ENCODE results near the gene XRCC6. TPM values are rescaled to one million over a fixed set of nuclear protein-coding genes. Genes with fewer than 3 reads are reported as not detected.
A peak's percentile ranks its signal among the peaks of the same experiment; 100 is the strongest.

XRCC6 gene
- total and polyA plus RNA-seq, 2 of the 13 experiments (the other 11 are each of a cell fraction or from before 2014, with no cell fraction given) = 124 to 625 TPM

DNA sequence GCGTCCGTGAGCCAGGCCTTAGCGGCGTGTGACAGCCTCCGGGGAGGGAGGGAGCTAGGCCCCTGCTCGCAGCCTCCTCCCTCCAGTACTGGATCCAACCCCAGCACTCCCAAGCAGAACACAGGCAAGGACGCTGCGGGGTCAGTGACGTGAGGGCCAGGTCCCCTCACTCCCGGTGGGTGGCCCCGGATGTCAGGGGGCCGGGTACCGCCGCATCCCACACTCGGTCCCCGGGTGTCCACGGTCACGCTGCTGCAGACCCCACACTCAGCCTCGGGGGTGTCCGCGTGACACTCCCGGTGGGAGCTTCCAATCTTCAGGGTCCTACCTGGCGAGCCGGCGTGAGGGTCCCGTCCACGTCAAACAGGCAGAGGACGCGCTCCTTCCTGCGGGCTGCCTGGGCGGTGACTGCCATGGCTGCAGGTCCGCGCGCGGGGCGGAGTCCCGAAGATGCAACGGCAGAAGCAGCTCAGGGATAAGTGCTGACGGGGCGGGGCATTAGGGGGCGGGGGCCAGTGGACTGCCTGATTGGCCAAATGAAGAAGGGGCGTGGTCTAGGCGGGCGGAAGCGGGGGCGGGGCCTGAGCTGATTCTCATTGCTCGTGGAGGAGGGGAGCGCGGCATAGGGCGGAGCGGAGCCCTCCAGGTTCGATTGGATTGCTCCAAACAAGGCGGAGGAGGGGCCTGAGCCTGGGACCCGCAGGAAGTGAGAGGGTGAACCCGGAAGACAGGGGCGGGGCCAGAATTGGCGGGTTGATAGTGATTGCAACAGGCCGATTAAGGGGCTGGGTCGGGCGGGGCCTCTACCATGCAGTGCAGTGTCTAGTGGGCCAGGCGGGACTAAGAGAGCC, 31.5 kb upstream of the XRCC6 start, which contains the start of gene PMM1 (continued):
- TF ChIP-seq, protein P1, sequence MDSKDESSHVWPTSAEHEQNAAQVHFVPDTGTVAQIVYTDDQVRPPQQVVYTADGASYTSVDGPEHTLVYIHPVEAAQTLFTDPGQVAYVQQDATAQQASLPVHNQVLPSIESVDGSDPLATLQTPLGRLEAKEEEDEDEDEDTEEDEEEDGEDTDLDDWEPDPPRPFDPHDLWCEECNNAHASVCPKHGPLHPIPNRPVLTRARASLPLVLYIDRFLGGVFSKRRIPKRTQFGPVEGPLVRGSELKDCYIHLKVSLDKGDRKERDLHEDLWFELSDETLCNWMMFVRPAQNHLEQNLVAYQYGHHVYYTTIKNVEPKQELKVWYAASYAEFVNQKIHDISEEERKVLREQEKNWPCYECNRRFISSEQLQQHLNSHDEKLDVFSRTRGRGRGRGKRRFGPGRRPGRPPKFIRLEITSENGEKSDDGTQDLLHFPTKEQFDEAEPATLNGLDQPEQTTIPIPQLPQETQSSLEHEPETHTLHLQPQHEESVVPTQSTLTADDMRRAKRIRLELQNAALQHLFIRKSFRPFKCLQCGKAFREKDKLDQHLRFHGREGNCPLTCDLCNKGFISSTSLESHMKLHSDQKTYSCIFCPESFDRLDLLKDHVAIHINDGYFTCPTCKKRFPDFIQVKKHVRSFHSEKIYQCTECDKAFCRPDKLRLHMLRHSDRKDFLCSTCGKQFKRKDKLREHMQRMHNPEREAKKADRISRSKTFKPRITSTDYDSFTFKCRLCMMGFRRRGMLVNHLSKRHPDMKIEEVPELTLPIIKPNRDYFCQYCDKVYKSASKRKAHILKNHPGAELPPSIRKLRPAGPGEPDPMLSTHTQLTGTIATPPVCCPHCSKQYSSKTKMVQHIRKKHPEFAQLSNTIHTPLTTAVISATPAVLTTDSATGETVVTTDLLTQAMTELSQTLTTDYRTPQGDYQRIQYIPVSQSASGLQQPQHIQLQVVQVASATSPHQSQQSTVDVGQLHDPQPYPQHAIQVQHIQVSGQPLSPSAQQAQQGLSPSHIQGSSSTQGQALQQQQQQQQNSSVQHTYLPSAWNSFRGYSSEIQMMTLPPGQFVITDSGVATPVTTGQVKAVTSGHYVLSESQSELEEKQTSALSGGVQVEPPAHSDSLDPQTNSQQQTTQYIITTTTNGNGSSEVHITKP (CRISPR knock-in tag; IDR thresholded peaks at IDR 0.05; ENCODE audit: low read depth) = peak; percentile 82; the same call in 1 of the 2 replicates
- TF ChIP-seq FOXM1 (CRISPR knock-in tag; IDR thresholded peaks at IDR 0.05) (no peak), ZNF563 (CRISPR knock-in tag; IDR thresholded peaks at IDR 0.05) (peak; percentile 80), ZNF552 (CRISPR knock-in tag; IDR thresholded peaks at IDR 0.05; ENCODE audit: borderline replicate concordance) (no peak), ZNF543 (CRISPR knock-in tag; IDR thresholded peaks at IDR 0.05) (no peak), ZNF776 (CRISPR knock-in tag; IDR thresholded peaks at IDR 0.05) (no peak), TBX3 (IDR thresholded peaks at IDR 0.05; ENCODE audit: borderline replicate concordance) (no peak), ZSCAN20 (CRISPR knock-in tag; IDR thresholded peaks at IDR 0.05; ENCODE audit: borderline replicate concordance) (no peak), FOXP1 (IDR thresholded peaks at IDR 0.05) (no peak), FOXP1 (CRISPR knock-in tag; IDR thresholded peaks at IDR 0.05) (no peak), ZNF644 (CRISPR knock-in tag; IDR thresholded peaks at IDR 0.05; ENCODE audit: low read depth) (no peak), ZNF883 (CRISPR knock-in tag; IDR thresholded peaks at IDR 0.05; ENCODE audit: not compliant biosample characterization) (peak; percentile 23), RORA (CRISPR knock-in tag; IDR thresholded peaks at IDR 0.05) (no peak), ZSCAN22 (CRISPR knock-in tag; IDR thresholded peaks at IDR 0.05) (no peak), ZNF780A (CRISPR knock-in tag; IDR thresholded peaks at IDR 0.05) (no peak), GABPB1 (CRISPR knock-in tag; IDR thresholded peaks at IDR 0.05) (peak; percentile 86), ZKSCAN1 (IDR thresholded peaks at IDR 0.05; ENCODE audit: low read length) (no peak), WIZ (CRISPR knock-in tag; IDR thresholded peaks at IDR 0.05) (no peak)
- TF ChIP-seq, protein P2, sequence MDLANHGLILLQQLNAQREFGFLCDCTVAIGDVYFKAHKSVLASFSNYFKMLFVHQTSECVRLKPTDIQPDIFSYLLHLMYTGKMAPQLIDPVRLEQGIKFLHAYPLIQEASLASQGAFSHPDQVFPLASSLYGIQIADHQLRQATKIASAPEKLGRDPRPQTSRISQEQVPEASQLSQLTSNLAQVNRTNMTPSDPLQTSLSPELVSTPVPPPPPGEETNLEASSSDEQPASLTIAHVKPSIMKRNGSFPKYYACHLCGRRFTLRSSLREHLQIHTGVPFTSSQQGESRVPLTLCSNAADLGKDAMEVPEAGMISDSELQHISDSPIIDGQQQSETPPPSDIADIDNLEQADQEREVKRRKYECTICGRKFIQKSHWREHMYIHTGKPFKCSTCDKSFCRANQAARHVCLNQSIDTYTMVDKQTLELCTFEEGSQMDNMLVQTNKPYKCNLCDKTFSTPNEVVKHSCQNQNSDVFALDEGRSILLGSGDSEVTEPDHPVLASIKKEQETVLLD (CRISPR knock-in tag; IDR thresholded peaks at IDR 0.05; ENCODE audit: low read depth) = no peak
- TF ChIP-seq, protein P3, sequence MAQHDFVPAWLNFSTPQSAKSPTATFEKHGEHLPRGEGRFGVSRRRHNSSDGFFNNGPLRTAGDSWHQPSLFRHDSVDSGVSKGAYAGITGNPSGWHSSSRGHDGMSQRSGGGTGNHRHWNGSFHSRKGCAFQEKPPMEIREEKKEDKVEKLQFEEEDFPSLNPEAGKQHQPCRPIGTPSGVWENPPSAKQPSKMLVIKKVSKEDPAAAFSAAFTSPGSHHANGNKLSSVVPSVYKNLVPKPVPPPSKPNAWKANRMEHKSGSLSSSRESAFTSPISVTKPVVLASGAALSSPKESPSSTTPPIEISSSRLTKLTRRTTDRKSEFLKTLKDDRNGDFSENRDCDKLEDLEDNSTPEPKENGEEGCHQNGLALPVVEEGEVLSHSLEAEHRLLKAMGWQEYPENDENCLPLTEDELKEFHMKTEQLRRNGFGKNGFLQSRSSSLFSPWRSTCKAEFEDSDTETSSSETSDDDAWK (CRISPR knock-in tag; IDR thresholded peaks at IDR 0.05) = no peak
- TF ChIP-seq, protein P4, sequence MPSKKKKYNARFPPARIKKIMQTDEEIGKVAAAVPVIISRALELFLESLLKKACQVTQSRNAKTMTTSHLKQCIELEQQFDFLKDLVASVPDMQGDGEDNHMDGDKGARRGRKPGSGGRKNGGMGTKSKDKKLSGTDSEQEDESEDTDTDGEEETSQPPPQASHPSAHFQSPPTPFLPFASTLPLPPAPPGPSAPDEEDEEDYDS (CRISPR knock-in tag; IDR thresholded peaks at IDR 0.05) = peak; percentile 64; the same call in 1 of the 2 replicates
- TF ChIP-seq, protein P5, sequence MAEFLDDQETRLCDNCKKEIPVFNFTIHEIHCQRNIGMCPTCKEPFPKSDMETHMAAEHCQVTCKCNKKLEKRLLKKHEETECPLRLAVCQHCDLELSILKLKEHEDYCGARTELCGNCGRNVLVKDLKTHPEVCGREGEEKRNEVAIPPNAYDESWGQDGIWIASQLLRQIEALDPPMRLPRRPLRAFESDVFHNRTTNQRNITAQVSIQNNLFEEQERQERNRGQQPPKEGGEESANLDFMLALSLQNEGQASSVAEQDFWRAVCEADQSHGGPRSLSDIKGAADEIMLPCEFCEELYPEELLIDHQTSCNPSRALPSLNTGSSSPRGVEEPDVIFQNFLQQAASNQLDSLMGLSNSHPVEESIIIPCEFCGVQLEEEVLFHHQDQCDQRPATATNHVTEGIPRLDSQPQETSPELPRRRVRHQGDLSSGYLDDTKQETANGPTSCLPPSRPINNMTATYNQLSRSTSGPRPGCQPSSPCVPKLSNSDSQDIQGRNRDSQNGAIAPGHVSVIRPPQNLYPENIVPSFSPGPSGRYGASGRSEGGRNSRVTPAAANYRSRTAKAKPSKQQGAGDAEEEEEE (CRISPR knock-in tag; IDR thresholded peaks at IDR 0.05; ENCODE audit: borderline replicate concordance) = no peak
